Keratinocyte (primary cell): ENCODE measurements around the gene ADGRF5.

Experiments
- CTCF ChIP-seq, 3 experiments: IDR thresholded peaks in 1 of 3; conservative IDR thresholded peaks in 1 of 3; optimal IDR thresholded peaks in 1 of 3; 2 replicates in 2 of 3; 3 replicates in 1 of 3; pipeline versions ENCODE3 to v1.5.1; 2011; ENCODE audit warnings: low read length in 3 of 3, mild to moderate bottlenecking in 3 of 3, moderate library complexity in 2 of 3, control low read depth in 1 of 3, inconsistent platforms in 1 of 3; ENCODE audit not compliant: insufficient read depth in 2 of 3; ENCODE audit errors: extremely low read depth in 1 of 3
- EZH2 ChIP-seq: IDR thresholded peaks from one replicate; pipeline ENCODE4 v1.6.1; 2012; ENCODE audit warnings: inconsistent platforms, mild to moderate bottlenecking, low read length, moderate library complexity

- TF ChIP-seq CTCF (optimal IDR thresholded peaks at IDR 0.05 in 1 of 3, IDR thresholded peaks at IDR 0.05 in 1 of 3, conservative IDR thresholded peaks at IDR 0.05 in 1 of 3; ENCODE audit: extremely low read depth in 1 of 3, insufficient read depth in 2 of 3, low read length in 3 of 3) = no peak
- no peak for TF ChIP-seq EZH2
Observed at GRCh38 chr6:46923476-46923875, 1.7 kb upstream of the ADGRF5 start.
